ENCODE measurements around the gene SDR39U1.

Gene SDR39U1

DNA sequence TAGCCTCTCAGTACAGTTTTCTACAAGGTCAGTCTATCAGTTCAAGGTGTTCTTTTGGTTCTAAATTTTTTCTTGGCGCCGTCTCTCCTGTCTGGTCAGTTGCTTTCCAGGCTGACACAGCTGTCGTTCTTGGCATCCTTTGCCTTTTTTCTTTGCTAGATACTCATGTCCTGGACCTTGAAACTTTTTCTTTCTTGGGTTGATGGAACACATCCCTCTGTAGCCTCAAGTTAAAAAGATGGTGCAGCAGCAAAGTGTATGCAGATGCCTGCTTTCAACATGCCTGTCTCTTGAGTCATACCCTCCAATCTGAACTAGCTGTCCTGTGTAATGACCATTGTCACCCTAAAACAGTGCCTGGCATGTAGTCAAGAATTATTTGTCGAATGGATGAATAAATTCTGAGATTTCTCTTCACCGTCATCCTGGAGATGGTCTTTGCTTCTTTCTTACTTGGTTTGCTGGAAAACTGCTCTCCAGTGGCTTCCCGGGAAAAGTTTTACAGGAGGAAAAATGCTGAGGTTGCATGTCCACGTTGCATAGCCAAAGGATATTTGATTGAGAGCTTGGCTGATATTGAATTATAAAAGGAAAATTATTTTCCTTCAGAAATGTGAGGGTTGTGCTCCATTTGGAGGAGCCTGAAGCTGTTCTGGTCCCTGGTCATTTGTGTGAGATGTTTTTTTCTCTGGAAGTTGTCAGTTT, 39.1 kb downstream of the SDR39U1 start:
- DNase-seq: no peak
- no peak for TF ChIP-seq POLR2A (IDR thresholded peaks at IDR 0.05; ENCODE audit: low read length)
- no peak for TF ChIP-seq GATA1 (IDR thresholded peaks at IDR 0.05; ENCODE audit: low read depth, low read length)

DNA sequence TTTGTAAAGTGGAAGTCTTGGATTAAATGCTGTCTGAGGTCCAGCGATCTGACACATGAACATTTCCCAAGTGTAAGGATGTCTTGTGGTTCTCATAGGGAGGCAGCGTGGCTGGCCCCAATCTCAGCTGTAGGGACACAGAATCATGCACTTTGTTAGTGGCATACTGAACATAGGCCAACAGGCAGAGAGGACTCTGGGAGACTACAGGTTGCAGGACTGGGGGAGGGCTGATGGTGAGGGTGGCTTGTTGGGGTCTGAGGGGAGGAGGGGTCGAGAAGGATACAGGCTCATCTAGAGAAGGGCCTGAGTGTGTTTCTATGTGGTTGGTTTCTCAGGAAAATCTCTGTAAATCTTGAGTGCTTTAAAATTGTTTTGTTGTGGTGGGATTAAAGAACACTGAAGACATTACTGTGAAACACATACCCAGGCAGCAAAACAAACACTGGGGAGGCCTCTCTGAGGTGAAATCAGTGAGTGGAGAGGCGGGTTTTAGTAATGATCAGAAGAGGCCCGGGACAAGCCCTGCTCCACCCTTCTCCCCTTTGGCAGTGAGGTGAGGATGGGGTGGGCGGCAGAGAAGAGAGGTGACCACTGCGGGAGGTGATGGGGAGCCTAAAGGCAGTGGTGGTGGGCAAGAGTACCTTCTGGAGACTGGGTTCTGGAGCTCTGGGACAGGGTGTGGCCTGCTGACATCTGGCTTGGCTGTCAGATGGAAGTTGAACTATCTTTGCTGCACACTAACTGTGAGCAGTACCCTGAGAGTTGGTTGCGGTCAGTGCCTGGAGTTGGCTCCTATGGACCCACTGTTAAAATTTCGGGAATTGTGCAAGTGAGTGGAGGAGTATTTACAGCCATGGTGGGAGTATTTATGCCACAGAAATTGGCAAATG, 40.5 kb downstream of the SDR39U1 start:
- TF ChIP-seq POLR2A (IDR thresholded peaks at IDR 0.05; ENCODE audit: low read length) (no peak), GATA1 (IDR thresholded peaks at IDR 0.05; ENCODE audit: low read depth, low read length) (no peak)
- DNase-seq: no peak

DNA sequence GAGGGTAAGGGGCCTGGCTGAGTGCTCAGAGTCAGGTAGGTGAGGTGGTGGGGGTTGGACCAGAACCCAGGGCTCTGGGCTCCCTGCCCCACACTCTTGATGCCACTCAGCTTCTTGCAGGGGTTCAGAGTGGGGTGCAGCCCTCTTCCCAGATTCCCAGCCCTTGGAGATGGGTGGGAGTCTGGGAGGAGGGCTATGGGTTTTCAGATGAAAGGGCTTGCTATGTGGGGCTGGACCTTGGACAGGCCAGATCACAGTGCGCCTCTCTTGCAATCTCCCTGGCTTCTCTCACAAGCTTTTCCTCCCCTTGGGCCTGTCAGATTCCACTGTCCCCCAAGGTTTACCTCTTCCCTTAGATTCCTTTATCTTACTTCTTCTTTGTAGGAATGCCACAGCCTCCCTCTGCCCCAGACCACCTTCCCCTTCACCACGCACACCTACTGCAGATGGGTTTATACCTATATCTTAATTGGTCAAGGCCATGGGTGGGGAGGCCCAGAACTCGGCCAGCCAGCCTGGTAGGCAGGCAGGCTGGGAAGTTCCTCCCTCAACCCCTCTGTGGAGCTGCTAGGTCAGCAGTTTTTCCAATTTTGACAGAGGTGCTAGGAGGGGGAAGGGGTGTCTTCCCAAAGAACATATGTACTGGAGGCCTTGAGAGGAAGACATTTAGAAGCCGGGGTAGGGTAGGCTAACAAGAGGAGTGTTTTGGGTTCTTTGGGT, 42.4 kb downstream of the SDR39U1 start:
- no peak for DNase-seq
- no peak for TF ChIP-seq GATA1 (IDR thresholded peaks at IDR 0.05; ENCODE audit: low read depth, low read length)
- TF ChIP-seq POLR2A (IDR thresholded peaks at IDR 0.05; ENCODE audit: low read length): no peak

DNA sequence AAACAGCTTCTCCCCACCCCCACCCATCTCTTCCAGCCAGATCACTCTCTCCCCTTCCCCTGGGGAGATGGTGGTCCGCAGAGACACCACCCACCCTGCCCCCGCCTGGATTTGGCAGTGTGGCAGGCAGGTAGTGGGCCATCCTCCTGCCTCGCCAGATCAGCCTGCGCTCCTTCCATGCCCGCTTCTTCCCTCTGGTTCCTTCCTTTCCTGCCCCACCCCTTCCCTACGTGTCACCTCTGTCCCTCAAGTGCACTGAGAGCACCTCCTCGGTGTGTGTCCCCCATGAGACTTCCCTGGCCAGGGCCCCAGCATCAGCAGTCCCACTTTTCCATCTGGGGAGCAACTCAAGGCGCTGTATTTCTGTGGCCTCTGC, 43.1 kb downstream of the SDR39U1 start:
- TF ChIP-seq POLR2A (IDR thresholded peaks at IDR 0.05; ENCODE audit: low read length): no peak
- no peak for TF ChIP-seq GATA1 (IDR thresholded peaks at IDR 0.05; ENCODE audit: low read depth, low read length)
- DNase-seq: no peak

DNA sequence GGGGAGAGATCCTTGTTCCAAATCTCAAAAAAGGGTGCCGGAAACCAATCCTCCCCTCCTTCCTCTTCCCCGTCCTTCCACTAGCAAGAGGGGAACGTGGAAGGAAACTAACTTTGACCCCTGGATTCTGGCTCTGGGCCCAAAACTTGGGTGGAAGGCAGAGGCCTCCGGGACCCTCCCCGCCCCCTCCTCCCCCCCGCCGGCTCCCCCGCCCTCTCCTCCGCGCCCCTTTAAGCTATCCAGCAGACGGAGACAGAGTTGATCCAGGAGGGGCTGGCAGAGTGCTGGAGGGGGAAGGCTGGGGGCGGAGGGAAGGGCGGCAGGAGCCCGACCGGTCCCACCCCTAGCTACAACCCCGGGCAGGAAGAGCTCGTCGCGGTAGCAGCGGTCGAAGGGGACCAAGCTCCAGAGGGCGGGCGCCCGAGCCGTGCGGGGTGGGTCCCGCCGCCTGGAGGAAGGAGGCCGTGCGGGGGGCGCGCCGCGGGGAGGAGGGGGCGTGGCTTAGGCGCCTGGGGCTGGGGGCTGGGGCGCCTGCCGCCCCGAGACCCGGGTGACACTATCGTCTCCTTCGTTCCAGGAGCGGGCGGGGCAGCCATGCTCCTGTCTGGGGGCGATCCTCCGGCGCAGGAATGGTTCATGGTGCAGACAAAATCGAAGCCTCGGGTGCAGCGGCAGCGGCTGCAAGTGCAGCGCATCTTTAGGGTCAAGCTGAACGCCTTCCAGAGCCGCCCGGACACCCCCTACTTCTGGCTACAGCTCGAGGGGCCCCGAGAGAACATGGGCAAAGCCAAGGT, 43.7 kb downstream of the SDR39U1 start, which contains the start of gene NYNRIN:
Gene NYNRIN (plus strand): TSS at position 351 of the 794 bp plus-strand sequence. CDS start 244 bp downstream, at position 595.
- TF ChIP-seq POLR2A (IDR thresholded peaks at IDR 0.05; ENCODE audit: low read length): no peak
- TF ChIP-seq GATA1 (IDR thresholded peaks at IDR 0.05; ENCODE audit: low read depth, low read length): no peak

DNA sequence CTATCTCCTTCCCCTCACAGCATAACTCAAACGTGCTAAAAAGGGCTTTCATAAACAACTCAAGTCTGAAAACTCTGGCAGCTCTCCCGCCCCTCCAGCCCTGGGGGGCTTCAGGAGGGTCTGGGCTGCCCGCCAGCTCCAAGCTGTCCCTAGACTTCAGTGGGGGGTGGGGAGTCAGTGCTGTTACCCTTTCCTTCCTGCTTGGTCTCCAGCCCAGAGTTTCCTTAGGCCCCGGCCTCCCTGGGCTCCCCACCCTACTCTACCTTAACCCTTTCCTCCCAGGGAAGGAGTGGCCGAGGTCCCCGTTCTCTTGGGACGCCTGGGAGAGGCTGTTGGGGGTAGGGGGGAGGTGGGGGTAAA, 44.3 kb downstream of the SDR39U1 start:
- no peak for TF ChIP-seq POLR2A (IDR thresholded peaks at IDR 0.05; ENCODE audit: low read length)
- no peak for TF ChIP-seq GATA1 (IDR thresholded peaks at IDR 0.05; ENCODE audit: low read depth, low read length)
- no peak for DNase-seq

More for the DNA sequence above, 43.7 kb downstream of the SDR39U1 start, which contains the start of gene NYNRIN:
- peak; percentile 30 to 37 for DNase-seq

DNA sequence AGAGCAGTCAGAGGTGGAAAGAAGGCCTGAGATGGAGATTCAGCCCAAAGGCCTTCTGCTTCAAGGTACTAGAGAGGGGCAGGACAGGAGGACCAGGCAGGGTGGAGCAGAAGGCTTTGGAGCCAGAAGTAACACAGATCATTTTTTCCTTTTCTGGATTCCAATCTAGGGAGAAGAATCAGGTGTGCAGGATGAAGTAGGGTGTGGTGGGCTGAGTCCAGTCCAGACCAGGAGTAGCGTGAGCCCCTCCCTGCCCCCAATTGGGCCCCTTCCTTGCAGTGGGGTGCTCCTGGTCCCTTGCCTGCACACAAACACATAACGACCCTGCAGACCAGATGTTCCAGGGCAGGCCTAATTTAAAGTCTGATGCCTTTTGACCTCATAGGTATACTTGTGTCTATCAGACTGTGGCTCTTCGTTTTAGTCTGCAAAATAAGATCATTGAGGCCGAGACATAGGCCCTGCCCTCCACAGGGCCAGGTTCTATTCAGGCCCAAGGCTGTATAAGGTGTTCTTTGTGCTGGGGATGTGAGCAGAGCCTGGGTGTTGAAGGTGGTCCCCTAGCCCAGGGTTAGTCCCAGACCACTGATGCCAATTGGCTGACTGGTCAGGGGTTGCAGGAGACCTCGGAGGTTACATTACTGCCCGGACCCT, 44.8 kb downstream of the SDR39U1 start:
- DNase-seq: no peak
- TF ChIP-seq POLR2A (IDR thresholded peaks at IDR 0.05; ENCODE audit: low read length): no peak
- no peak for TF ChIP-seq GATA1 (IDR thresholded peaks at IDR 0.05; ENCODE audit: low read depth, low read length)

DNA sequence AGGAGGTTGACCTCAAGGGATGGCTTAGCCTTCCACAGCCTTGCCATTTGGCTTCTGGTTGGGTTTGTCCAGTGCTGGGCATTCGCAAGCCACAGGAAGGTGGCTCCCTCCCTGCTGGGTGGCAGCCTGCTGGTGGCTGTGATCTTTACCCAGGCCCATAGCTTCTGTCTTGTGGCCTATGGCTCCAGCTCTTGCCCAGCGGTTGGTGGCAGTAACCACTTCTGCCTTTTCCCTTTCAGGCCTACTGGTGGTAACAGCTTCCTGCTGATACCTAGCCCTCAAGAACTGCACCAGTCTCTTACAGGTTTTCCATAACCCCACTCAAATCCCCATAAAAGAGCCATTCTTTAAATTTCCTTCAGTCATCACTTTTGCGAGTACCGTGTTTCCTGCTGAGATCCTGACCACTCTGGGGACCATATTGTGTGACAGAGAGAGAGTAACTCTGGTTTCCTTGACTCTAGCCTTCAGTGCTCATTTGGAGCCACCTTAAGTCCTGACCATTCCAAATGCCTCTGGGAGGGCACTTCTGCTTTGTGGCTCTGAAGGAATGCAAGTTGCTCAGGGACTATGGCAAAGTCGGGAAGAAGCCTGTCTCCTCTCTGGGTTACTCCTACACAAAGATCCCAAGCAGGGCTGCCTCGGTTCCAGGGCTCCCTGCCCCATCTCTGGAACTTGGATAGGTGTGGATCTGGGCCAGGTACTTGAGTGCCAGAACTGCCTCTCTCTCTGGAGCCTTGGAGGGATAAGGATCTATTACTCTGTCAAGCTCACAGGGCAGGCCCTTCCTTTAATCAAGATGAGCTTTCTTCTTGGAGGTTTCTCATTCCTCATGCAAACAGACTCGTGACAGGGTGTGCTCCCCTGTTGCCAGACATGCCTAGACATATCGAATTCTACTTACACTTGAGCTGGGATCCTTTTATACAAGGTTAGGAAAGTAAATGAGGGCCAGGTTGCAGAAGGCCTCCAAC, 46.7 kb downstream of the SDR39U1 start:
- DNase-seq: peak in 1 of 2 experiments; percentile 27
- no peak for TF ChIP-seq GATA1 (IDR thresholded peaks at IDR 0.05; ENCODE audit: low read depth, low read length)

DNA sequence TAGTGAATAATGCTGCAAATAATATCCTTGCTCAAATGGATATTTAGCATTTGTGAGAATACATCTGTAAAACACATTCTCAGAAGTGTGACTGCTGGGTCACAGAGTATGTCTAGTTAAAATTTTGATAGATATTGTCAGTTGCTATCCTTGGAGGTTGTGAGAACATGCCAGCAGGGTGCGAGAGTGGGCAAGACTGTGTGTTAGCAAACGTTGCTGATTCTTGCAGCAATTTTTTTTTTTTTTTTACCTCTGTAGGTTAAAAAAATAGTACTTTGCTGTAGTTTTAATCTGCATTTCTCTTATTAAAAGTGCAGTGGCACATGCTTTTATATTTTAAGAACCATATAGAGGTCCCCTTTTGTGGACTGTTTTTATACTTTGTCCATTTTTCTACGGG, 48.3 kb downstream of the SDR39U1 start:
- TF ChIP-seq GATA1 (IDR thresholded peaks at IDR 0.05; ENCODE audit: low read depth, low read length): no peak
- TF ChIP-seq POLR2A (IDR thresholded peaks at IDR 0.05; ENCODE audit: low read length): no peak
- DNase-seq: peak; percentile 13 to 24

DNA sequence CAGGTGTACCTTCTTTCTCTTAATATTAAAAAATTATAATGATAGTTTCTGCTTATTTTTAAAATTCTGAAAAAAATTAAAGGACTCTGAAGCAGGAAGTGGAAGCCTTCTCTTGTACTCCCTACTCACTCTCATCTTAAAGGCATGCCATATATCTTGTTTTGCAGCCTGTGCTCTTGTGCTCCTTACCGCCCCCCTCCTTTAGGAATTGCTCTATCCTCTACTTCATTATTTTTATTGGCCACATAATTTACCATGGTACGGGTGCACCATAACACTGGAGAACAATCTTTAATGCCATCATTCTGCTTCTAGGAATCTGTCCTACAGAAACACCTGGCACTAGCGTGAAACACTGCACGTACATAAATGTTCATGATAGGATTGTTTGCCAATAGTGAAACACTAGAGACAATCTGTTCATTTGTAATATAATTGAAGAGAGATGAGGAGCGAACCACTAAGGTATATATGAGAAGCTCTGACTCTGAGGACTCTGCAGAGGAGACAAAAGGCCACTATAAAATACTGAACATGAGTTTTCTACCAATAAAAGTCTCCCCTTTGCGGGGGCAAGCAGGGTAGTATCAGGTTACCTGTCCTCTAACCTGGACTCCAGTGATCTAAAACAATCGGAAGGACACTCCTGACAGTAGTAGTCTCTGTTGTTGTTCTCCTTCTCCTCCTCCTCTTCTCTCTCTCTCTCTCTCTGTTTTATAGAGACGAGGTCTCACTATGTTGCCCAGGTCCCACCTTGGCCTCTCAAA, 50.1 kb downstream of the SDR39U1 start:
- TF ChIP-seq GATA1 (IDR thresholded peaks at IDR 0.05; ENCODE audit: low read depth, low read length) (no peak), POLR2A (IDR thresholded peaks at IDR 0.05; ENCODE audit: low read length) (no peak)
- no peak for DNase-seq
